Measurements from ENCODE around the gene AWAT2. TPM values are rescaled to one million over a fixed set of nuclear protein-coding genes. Genes with fewer than 3 reads are reported as not detected.

AWAT2 gene, protein sequence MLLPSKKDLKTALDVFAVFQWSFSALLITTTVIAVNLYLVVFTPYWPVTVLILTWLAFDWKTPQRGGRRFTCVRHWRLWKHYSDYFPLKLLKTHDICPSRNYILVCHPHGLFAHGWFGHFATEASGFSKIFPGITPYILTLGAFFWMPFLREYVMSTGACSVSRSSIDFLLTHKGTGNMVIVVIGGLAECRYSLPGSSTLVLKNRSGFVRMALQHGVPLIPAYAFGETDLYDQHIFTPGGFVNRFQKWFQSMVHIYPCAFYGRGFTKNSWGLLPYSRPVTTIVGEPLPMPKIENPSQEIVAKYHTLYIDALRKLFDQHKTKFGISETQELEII
- 2.5 TPM for total RNA-seq

DNA sequence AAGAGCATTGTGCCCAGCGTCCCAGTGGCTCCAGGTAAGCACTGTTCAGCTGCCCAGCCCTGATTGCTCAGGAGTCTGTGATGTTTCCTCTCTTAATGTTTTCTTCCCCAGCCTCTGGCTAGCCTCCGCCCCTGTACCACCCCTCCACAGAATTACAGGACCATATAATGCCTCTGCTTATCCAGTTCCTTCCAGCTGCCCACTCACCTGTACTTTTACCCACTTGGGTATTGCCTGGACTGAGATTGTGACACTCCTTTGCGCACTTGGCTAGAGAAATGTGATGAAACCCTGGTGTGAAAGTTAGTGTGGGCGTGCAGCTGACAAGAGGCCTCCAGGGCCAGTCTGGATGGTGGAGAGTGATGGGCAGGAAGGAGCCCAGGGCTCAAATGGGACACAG is at the start of gene AWAT2:
TSS of gene AWAT2 (minus strand) at position 14 of the 400 bp plus-strand sequence. CDS start at position 8, 6 bp downstream.
- DNase-seq: no peak

DNA sequence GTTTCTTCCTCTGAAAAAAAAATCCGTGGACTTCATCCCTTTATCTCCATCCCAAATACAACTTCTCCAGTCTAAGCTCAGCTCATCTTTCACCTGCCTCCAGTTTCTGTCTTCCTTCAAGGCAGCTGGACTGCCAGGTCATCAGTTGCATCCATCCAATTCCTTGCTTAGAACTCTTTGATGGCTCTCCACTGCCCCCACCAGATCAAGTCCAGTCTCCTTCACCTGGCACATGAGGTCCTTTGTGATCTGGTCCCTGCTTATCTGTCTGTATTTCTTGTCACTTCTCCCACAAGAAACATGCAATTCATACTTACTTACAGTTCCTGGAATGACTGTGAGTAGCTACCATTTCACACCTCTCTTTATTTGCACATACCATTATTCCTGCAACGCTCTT is 46.3 kb upstream of the AWAT2 start:
- DNase-seq: no peak

DNA sequence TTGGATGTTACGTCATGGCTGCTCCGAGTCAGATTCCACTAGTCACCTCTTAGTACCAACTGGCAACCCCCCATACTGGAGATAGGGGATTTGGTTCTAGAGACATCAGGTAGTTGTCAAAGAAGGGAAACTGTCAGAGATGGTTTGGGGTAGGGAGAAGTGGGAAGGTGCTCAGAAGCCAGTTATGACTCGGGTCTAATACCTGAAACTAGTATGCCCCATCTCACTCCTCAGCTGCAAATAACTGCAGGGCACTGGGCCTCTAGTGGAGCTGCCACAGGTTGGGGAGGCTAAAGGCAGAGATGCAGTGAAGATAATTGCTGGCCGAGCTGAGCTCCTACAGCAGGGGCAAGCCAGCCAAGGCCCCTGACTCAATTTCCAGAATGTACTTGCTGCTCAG is 42.5 kb upstream of the AWAT2 start:
- DNase-seq: no peak

DNA sequence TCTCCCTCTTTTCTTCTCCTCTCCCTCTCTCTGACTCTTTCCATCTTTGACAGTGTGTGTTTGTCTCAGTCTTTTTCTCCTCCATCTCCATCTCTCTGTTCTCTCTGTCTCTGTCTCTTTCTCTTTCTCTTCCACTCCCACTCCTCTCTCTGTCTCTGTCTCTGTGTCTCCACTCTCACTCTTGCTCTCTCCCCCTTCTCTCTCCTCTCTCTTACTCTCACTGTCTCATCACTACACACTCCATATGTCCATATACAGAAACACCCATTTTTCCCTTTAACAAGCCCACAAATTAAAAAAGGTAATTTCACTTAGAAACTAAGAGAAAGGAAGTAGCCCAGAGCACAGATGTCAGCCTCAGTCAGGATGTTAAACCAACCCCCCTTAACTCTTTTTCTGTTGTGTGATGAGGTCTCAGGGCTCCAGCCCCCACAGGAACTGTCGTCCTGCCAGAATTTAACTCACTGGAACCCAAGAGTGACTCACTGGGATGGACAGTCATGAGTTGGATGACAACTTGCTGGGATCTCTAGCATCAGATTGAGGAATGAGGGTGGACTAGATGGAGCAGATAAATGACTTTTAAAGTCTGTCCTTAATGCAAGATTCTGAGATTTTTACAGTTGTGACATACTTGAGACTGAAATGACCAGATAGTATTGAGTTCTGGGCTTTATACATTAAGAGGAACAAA is 40.0 kb upstream of the AWAT2 start:
- no peak for DNase-seq

DNA sequence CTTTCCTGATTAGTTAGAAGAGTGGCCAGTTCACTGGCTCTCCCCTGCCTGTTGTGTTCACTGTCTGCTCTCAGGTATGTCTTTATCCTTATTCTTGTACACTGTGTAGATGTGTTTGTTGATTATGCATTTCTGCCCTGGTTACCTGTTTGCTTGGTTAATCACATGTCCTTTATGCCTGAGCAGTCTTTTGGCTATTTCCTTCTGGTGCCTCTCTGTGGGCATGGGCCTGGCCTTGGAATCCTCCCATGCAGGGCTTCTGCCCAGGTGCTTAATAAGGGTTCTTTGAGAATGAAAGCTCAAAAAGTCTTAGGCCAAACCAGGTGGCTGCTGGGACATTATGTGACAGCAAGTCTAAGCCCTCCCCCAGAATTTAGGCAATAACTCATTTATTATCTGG is 39.0 kb upstream of the AWAT2 start:
- no peak for DNase-seq

DNA sequence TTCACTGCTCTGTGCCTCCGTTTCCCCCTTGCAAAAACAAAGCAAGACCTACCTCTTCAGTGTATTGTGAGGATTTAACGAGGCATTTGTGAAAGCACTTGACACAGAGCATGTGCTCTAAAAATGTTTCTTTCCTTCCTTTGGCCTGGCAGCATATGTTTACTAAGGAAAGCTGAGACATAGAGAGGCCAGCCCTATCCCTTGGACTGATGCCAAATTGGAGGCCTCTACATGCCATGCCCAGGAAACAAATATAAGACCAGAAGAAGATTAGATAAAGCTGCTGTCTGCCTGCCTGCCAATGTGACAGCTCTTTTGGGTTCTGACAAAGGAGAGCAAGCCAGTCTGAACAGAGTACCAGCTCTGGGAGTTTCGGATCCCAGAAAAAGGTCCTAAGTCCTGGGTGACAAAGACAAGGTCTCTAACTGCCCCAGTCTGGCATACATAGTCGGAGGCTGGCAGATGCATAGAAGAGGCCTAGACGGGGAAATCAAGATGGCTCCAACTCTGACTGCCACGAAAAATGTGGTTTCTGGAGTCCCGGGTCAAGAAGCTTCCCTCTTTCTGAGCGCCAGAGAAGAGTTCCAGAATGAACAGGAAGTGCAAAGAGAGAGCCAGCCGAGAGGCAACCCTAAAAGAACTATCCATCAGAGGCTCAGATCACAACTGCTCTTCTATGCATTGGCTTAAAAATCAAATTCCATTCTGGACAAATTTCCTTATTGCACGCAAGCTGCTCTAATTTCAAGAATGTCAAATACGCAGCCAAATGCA is 38.3 kb upstream of the AWAT2 start:
- peak; percentile 21 for DNase-seq

DNA sequence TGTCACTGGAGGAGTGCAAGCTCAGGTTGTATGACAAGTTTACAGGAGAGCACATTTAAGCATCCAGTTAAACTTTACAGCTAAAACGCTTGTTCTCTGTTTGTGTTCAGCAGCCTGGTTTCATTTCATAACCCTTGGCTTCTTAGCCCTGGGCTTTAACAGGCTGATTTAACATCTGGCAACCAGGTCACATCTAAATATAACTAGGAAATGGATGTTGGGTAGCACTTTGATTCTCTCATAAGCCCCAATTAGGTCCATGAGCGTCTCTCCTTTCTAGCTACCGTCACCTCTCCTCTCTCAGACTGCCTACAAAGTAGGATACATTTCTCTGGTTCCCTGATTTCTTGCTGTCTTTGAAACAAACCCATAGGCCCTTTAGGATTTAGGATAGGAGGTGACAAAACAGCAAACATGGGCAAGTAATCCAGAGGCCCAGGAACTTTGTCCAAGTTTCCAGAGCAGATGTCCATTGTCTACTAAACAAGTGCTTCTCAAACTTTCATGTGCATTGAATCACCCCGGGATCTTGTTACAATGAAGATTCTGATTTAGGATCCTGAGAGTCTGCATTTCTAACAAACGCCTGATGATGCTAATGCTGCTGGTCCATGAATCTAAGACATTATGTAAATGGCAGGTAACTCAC is 35.0 kb upstream of the AWAT2 start:
- no peak for DNase-seq

DNA sequence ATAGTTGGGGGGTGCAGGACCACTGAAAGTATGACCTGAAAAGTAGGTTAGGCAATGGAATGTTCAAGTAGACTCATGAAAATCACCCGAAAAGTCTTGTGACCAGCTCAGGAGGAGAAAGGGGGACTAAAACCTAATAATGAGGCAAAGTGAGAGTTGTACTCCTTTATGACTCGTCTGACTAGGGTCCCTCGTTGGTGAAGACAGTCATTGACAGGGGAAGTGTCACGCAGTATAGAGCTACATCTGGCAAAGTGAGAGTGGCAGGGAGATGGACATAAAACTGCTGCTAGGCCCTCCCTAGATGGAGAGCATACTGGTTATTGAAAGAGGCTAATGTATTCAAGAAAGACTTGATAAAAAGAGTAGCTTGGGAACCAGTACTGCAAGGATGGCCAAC is 33.0 kb upstream of the AWAT2 start:
- no peak for DNase-seq

DNA sequence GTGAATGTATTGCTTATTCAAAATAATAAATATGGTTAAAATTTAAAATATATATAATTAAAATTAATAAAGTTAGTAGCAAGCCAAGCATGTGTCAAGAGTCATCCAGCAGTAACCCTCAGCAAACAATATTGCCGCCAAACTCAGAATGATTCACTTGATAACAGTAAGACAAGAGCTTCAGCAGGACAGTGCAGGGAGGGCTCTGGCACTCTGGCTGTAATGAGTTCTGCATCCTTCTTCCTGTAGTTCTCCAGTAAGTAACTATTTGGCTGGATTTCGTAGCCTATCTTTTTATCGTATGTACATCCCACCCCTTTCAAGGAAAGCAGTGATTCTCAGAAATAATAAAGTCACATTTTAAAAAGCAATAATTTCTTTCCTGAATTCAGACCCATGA is 30.1 kb upstream of the AWAT2 start:
- no peak for DNase-seq

DNA sequence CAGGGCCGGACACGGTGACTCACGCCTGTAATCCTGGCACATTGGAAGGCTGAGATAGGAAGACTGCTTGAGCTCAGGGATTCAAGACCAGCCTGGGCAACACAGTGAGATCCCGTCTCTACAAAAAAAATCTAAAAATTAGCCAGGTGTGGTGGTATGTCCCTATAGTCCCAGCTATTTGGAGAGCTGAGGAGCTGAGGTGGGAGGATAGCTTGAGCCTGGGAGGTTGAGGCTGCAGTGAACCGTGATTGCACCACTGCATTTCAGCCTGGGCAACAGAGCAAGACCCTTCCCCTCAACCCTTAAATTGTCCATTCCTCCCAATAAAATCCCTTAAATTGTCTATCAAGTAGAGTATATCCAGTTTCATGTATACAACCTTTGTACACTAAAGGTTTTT is 29.6 kb upstream of the AWAT2 start:
- no peak for DNase-seq

DNA sequence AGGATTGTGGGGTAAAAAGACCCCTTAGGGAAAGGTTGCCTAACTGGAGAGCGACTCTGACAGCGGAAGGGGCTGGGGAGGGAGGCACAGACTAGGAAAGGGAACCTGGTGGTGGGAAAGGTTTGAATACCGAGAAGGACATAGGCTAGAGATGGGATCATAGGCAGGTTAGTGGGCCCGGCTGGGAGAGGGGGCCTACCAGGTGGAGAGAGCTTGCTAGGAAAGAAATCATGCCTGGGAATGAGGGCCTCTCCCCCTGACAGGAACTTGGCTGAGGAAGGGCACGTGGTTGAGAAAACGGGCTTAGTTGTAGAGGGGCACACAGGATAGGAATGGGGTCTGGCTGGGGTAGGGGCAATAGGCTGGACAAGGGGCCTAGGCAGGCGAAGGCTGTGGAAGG is 16.9 kb upstream of the AWAT2 start:
- DNase-seq: no peak

DNA sequence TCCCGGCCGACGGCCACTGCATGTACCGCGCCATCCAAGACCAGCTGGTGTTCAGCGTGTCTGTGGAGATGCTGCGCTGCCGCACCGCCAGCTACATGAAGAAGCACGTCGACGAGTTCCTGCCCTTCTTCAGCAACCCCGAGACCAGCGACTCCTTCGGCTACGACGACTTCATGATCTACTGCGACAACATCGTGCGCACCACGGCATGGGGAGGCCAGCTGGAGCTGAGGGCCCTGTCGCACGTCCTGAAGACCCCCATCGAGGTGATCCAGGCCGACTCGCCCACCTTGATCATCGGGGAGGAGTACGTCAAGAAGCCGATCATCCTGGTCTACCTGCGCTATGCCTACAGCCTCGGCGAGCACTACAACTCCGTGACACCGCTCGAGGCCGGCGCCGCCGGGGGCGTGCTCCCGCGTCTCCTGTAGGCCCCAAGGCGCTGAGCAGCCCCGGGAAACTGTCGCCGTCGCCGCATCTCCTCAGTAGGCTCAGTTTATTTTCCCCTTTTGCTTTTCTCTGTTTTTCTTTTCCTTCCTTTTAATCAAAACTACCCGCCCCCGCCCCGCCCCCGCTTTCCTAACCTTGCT is 13.3 kb upstream of the AWAT2 start:
- no peak for DNase-seq

DNA sequence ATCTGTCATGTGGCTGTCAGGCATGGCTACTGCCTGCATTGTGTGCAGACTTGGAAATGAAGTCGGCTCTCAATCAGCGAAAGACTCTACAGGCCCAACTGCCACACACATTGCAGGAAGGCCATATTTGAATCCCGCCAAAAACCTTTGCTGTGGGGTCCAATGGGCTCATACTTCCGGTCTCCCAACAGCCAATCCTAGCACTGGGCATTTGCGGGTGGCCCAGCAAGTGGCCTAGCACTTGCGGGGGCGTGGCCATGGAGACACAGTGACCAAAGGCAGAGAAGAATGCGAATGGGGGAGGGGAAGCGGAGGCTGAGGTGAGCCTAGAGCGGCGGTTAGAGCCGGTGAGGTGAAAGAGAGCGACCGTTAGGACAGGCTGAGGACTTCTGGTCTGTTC is 12.3 kb upstream of the AWAT2 start, which contains the start of gene OTUD6A:
TSS of gene OTUD6A (plus strand) at position 382 of the 400 bp plus-strand sequence. CDS start 68 bp downstream, outside the sequence.
- DNase-seq: no peak

DNA sequence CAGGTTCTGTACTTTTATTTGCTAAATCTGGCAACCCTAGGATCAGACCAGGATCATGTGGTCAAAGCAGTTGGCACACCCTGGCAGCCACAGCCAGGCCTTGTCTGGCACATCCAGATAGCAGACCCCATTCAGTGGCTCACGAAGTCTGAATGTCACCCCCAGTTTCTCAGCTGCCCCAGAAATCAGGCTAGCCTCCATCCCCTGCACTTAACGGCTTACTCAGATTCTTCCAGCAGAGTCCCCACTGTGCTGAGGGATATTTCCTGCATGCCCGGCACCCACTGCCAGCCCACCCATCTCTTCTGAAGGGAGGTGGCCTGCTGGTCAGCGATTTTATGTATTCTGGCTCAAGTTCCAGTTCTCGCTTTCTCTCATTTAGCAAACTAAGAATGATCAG is 4.7 kb upstream of the AWAT2 start:
- DNase-seq: no peak

DNA sequence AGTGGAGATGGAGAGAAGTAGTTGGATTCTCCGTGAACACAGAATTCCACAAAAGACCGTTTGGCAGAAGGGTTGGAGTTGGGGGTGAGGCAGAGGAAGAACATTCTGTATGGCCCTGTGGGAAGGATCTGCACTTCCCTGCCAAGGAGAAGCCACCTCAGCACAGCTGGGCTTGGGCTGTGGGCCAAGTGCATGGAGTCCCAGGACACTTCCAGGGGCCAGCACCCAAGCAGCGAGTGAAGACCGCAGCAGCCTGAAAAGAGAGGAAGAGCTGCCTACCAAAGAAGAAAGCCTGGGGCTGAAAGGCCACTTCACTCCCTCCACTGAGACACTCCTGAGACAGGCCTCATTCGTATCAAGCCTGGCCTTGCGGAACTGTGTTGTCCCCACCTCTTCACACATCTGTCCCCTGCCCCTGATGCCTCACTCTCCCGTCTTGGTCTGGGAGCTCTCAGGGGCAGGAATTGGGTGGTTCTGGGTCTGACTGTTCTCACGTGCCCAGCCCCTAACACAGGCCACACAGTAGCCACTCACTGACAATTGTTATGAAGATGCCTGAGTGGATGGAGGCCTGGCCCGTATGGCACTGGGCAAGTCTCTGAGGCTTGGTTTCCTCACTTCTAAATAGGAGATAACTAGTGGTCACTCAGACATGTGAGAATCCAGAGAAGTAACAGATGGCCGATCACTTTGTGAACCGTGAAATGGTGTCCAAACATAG is 3.3 kb upstream of the AWAT2 start:
- DNase-seq: no peak

DNA sequence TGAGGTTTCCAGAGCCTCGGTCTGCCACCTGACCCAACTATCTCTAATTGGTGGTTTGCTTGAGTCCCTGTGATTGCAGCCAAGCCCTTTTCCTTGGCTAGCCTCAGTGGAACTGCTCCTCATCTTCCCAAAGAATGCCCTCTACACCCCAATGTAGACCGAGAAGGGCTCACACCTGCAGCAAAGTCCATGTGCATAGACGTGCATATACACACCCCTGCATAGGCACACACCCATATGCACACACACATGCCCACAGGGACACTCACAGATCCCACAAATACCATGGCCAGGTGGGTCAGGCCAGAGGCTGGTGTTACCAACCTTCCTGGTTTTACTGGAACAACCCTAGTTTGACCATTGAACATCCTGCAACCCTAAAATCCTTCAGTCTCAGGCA is 332 bp downstream of the AWAT2 start:
- DNase-seq: no peak

DNA sequence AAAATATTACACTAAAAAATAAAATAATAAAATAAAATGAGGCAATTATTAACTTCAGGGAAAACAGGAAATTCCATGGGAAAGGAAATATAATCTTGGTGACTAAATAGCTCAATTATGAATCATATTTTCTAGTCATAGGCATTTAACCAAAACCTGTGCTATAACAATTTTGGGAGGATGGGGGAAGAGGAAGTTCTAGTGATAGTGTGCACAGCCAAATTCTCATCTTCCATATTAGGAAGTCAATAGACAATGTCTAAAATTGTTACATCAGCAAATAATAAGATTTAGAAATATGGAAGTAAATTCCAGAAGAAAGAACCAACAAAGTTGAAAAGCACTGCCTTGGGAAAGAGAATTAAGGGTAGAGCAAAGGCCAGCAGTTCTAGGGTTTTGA is 2.8 kb downstream of the AWAT2 start:
- no peak for DNase-seq

DNA sequence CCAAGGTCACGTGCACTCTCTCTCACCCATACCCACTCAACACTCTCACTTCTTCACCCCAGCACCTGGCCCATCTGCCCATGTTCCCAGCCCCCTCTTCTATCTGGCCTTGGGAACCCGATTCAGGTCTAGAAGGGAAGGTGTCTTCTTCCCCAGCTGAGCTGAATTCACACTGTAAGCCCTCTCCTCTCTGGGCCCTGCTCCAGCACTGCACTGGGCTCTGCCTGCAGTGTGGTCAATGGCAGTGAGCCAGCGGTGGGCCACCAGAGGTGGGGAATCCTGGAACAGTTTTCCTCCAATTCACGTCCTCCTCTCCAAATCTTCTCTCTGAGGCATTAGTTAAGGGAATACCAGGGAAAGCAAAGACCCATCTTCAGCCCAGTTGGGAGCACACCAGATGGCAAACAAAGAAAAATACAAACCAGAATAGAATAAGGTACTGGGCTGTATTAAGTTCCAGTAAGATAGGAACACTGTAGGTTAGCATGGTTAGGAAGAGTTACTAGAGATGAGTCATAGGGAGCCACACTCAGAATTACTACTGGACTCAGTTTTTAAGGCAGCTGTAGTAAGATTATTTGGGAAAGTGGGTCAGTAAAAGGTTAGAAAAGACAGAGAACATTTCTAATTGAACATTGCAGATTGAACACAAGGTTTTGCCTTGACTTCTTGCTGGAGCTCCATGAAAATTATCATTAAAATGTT is 5.0 kb downstream of the AWAT2 start:
- DNase-seq: no peak

DNA sequence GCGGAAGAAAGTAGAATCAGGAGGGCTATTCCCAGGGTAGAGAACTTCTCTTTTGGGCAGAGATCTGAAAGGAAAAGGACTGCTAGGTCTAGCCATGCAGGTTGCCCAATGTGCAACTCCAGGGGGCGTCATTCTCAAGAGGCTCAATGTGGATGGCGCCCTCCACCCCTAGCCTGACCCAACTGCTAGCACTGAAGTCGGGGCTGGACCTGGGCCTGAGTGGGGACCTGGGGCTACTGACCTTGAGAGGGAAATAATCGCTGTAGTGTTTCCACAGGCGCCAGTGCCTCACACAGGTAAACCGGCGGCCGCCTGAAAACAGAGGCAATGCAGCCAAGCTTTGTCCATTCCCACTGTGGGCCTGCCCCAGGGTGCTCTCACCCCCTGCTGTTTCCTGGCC is 6.1 kb downstream of the AWAT2 start:
- no peak for DNase-seq

DNA sequence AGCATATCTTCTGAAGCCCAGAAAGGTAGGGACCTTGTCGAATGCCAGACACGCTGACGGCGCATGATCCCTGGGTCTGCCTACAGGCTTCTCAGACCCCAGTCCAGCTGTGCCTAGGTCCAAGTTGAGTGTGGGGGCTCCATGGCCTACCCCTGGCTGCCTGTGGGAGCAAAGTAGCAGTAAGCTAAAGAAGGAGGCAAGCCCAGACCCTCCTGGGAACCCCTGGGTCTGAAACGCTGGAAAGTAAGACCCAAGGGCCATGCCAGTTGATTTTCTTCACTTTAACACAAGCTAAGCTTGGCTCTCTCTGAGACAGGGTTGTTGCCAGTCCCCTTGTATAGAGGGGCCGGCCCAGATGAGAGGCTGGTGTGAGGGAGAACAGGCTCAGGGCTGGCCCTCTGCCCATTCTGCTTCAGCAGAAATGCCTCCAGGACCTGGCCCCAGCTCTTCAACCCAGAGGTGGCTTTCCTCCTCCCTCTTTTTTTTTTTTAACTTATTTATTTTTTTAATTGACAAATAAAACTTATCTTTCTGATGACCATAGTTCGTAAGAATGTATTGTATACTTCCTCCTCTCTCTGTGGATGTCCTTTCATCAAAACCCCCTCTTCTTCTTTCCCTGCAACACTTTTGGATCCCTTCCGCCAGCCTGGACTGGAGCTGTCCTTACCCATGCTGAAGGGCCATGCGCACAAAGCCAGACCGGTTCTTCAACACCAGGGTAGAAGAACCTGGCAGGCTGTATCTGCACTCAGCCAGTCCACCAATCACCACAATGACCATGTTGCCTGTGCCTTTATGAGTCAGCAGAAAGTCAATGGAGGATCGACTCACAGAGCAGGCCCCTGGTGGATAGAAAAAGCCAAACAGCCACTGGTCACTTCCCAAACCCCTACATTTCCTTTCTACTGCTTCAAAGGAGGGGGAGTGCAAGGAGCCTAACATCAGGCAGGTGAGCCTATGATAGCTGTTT is 7.1 kb downstream of the AWAT2 start:
- no peak for DNase-seq
